ENCODE measurements around the gene PRSS27. TPM values are rescaled to one million over a fixed set of nuclear protein-coding genes. Genes with fewer than 3 reads are reported as not detected.
A peak's percentile ranks its signal among the peaks of the same experiment; 100 is the strongest.
"Not testable (repeated sequence)": the region's sequence is repeated elsewhere in the genome, so short reads cannot be mapped to it uniquely, and the experiment has no call there.

Gene PRSS27
- total and polyA plus RNA-seq, 2 of the 4 experiments (the other 2 are of a cell fraction) = under 0.01 to 0.58 TPM

DNA sequence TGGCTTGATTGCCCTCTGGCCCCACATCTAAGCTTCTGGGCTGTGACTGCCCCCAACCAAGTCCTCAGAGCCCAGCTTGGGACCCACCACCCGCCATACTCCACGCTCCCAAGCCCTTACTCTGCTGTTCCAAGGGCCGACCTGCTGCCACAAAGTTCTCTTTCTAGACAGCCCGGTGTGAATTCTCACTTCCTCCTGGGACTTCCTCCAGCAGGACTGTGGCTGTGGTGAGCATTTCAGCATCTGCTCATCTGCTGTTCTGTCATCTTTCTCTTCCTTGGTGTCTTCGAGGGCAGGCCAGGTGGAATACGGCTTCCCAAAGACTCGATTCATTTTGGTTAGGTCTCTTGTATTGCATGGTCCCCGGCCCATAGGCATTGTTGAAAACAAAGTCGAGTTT lies 33.9 kb downstream of the PRSS27 start:
- Histone ChIP-seq H3K79me1 (ENCODE audit: low read depth in 1 of 2, low read length in 2 of 2) (peaks cover 9 to 47% of the 10 kb centered on the region in 2 experiments), H4K20me1 (ENCODE audit: insufficient read depth, low read length) (peaks cover 28% of the 10 kb centered on the region)
- H3K4ac ChIP-seq (ENCODE audit: low read depth, low read length); H3K27ac ChIP-seq (ENCODE audit: insufficient read depth, low read length); H3K9me1 ChIP-seq (ENCODE audit: insufficient read depth, low read length); CTCF ChIA-PET; H3K9ac ChIP-seq (ENCODE audit: low read depth, low read length); H3K9me3 ChIP-seq (ENCODE audit: control insufficient read depth, insufficient read depth, low read length); H2BK5ac ChIP-seq (ENCODE audit: low read depth, low read length, poor library complexity, severe bottlenecking); H2BK120ac ChIP-seq (ENCODE audit: low read depth, low read length); H3K14ac ChIP-seq (replicated peaks; ENCODE audit: low read depth, low read length); H2BK20ac ChIP-seq (ENCODE audit: low read depth, low read length); H2AFZ ChIP-seq (replicated peaks; ENCODE audit: low read length, poor library complexity); intact Hi-C loops (cut with micrococcal nuclease); H3K23ac ChIP-seq (ENCODE audit: low read depth, low read length); H4K5ac ChIP-seq (ENCODE audit: low read depth, low read length); POLR2A ChIA-PET (ENCODE audit: unreplicated experiment); in situ Hi-C loops (cut with MboI; ENCODE audit: low sequenced_read_pairs); H2AK5ac ChIP-seq (ENCODE audit: low read depth, low read length); H3K27me3 ChIP-seq (ENCODE audit: control insufficient read depth, insufficient read depth, low read length); H3K4me2 ChIP-seq (ENCODE audit: low read depth, low read length); H3K4me1 ChIP-seq (ENCODE audit: control insufficient read depth, insufficient read depth, low read length); H2BK15ac ChIP-seq (ENCODE audit: low read depth, low read length); H4K8ac ChIP-seq (ENCODE audit: low read depth in 2 of 2, low read length in 2 of 2); DNase-seq; H4K91ac ChIP-seq (ENCODE audit: insufficient read depth, low read depth, low read length); H2AK9ac ChIP-seq (replicated peaks; ENCODE audit: low read depth, low read length, poor library complexity); dilution Hi-C loops (cut with HindIII; ENCODE audit: low sequenced_read_pairs, unreplicated experiment); H3K36me3 ChIP-seq (ENCODE audit: control insufficient read depth, insufficient read depth, low read length); H3K56ac ChIP-seq (ENCODE audit: extremely low read depth, insufficient read depth, low read length); H3K4me3 ChIP-seq (ENCODE audit: insufficient read depth, low read depth, low read length); H3K18ac ChIP-seq (ENCODE audit: low read depth, low read length); ATAC-seq (ENCODE audit: low read depth); BruUV-seq (replicated peaks): not testable (repeated sequence)
- no CpG with 5 or more reads among the region's 9 CpGs for WGBS, 2 experiments (ENCODE audit: extremely low coverage in 2 of 2, insufficient read length in 1 of 2)

DNA sequence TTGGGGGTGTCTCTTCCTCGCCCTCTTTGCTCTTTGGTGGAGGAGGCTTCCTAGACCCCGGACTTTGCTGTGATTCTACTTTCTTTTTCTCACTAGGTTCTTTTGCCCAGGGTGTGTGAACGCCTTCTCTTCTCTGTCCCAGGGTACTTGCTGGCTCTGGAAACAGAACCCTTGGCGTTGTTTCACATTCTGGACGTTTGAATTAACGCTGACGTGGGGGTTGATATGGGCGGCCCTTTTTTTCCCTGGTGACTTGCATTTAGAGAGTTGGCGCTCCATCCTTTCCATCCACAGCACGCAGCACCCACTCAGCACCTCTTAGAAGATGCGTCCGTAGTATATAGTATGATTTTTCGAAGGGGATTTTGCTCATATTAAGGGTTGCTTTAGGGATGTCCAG lies 37.0 kb downstream of the PRSS27 start:
- dilution Hi-C loops (cut with HindIII; ENCODE audit: low sequenced_read_pairs, unreplicated experiment); H4K5ac ChIP-seq (ENCODE audit: low read depth, low read length); H3K9me3 ChIP-seq (ENCODE audit: control insufficient read depth, insufficient read depth, low read length); CTCF ChIA-PET; H3K36me3 ChIP-seq (ENCODE audit: control insufficient read depth, insufficient read depth, low read length); intact Hi-C loops (cut with micrococcal nuclease); H3K9me1 ChIP-seq (ENCODE audit: insufficient read depth, low read length); H3K4me1 ChIP-seq (ENCODE audit: control insufficient read depth, insufficient read depth, low read length); H2BK15ac ChIP-seq (ENCODE audit: low read depth, low read length); H3K18ac ChIP-seq (ENCODE audit: low read depth, low read length); H3K27me3 ChIP-seq (ENCODE audit: control insufficient read depth, insufficient read depth, low read length); BruUV-seq (replicated peaks); in situ Hi-C loops (cut with MboI; ENCODE audit: low sequenced_read_pairs); H2BK20ac ChIP-seq (ENCODE audit: low read depth, low read length): not testable (repeated sequence)
- H3K14ac ChIP-seq (replicated peaks; ENCODE audit: low read depth, low read length) = peak overlapping the region; percentile 65; the same call in 1 of the 2 replicates
- peak overlapping the region; percentile 33 for H4K91ac ChIP-seq (ENCODE audit: insufficient read depth, low read depth, low read length)
- WGBS, 2 experiments (ENCODE audit: extremely low coverage in 2 of 2, insufficient read length in 1 of 2) = no CpG with 5 or more reads among the region's 13 CpGs
- H2AFZ ChIP-seq (replicated peaks; ENCODE audit: low read length, poor library complexity) = peak overlapping the region; percentile 100
- peak overlapping the region; percentile 60 for H2BK5ac ChIP-seq (ENCODE audit: low read depth, low read length, poor library complexity, severe bottlenecking)
- H3K9ac ChIP-seq (ENCODE audit: low read depth, low read length) = peak overlapping the region; percentile 73
- peak overlapping the region; percentile 61; the same call in 1 of the 2 replicates for H2AK5ac ChIP-seq (ENCODE audit: low read depth, low read length)
- 0 out of 2 replicates have a peak overlapping the region, but pooled peaks have one; percentile 25 for H2BK120ac ChIP-seq (ENCODE audit: low read depth, low read length)
- peak overlapping the region; percentile 66 for H3K56ac ChIP-seq (ENCODE audit: extremely low read depth, insufficient read depth, low read length)
- H3K4me2 ChIP-seq (ENCODE audit: low read depth, low read length) = peak overlapping the region; percentile 70
- peak; percentile 2 for ATAC-seq (ENCODE audit: low read depth)
- DNase-seq = peak; percentile 11
- H3K4me3 ChIP-seq (ENCODE audit: insufficient read depth, low read depth, low read length) = peak overlapping the region; percentile 82
- H4K8ac ChIP-seq (ENCODE audit: low read depth in 2 of 2, low read length in 2 of 2) = peak overlapping the region; percentile 65 to 76; a peak in 2 of 4 replicates
- peaks cover 7 to 39% of the 10 kb centered on the region in 2 experiments for H3K79me1 ChIP-seq (ENCODE audit: low read depth in 1 of 2, low read length in 2 of 2)
- H3K27ac ChIP-seq (ENCODE audit: insufficient read depth, low read length) = peak overlapping the region; percentile 61
- peak overlapping the region; percentile 88 for H3K23ac ChIP-seq (ENCODE audit: low read depth, low read length)
- peak overlapping the region; percentile 96 for H2AK9ac ChIP-seq (replicated peaks; ENCODE audit: low read depth, low read length, poor library complexity)
- peaks cover 14% of the 10 kb centered on the region for H4K20me1 ChIP-seq (ENCODE audit: insufficient read depth, low read length)
- POLR2A ChIA-PET (ENCODE audit: unreplicated experiment) = interaction anchor here (1.4 kb wide), 1 partner anchor 10 kb away, joined by 3 read pairs; no protein-coding TSS in a partner anchor
- peak overlapping the region; percentile 71 for H3K4ac ChIP-seq (ENCODE audit: low read depth, low read length)
